ENCODE measurements around the gene GPBP1L1.

GRCh38 chr1:45621501-45621836 is 64.9 kb downstream of the GPBP1L1 start:
- TF ChIP-seq EZH2 (IDR thresholded peaks at IDR 0.05): no peak
- TF ChIP-seq CTCF (IDR thresholded peaks at IDR 0.05): no peak
- TF ChIP-seq EZH2phosphoT487 (IDR thresholded peaks at IDR 0.05): no peak

All from neural progenitor cell (in vitro differentiated cells).